ENCODE measurements around the gene SMIM7.
A peak's percentile ranks its signal among the peaks of the same experiment; 100 is the strongest.
"Not testable (repeated sequence)": the region's sequence is repeated elsewhere in the genome, so short reads cannot be mapped to it uniquely, and the experiment has no call there.

SMIM7 gene

DNA sequence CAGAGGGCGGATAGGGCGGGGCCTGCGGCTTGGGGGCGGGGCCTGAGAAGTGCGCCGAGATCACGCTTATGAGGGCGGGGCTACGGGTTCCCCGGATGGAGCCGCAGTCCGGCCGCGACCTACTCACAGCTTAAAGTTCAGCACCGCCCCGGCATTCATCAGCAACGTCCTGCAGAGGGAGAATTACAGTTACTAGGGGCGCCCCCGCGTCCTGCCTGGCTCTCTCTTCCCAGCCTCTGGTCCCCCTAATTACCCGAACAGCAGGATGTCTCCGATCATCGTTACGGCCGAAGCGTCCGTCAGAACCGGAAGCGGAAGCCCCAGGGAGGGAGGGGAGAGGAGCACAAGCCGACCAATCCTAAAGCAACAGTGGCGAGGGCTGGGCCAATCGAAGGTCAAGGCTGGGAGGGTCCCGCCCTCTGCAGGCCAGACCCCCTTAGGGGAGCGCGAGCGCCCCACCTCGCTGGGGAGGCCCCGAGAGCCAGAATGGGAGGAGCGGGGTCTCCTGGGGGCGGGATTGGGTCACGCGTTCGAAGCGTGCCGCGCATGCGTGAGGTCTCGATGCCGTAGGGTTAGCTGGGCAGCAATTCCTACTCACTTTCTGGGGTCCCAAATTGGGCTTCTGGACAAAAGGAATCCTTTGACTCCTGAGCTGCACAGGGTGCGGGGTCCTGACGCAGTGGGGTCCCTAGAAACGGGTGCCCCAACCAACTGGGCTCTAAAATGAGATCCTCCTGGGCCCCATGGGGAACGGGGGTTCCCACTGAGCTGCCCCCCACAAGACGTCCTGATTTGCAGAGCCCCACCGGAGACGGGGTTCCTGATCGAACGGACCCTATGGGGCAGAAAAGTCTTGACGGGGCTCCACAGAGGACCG is at the start of gene SMIM7:
SMIM7 (minus strand) TSS at position 313 of the 877 bp plus-strand sequence; CDS start at position 279, 34 bp downstream.
- DNase-seq (ENCODE audit: extremely low read depth in 1 of 2, low read depth in 1 of 2), result peak; percentile 96 to 99

- no peak for DNase-seq (ENCODE audit: extremely low read depth in 1 of 2, low read depth in 1 of 2)
Observed at GRCh38 chr19:16703677-16704076, 43.7 kb upstream of the SMIM7 start.

- DNase-seq (ENCODE audit: extremely low read depth in 1 of 2, low read depth in 1 of 2), result no peak
Observed at GRCh38 chr19:16702123-16702522, 42.2 kb upstream of the SMIM7 start.

- no peak for DNase-seq (ENCODE audit: extremely low read depth in 1 of 2, low read depth in 1 of 2)
Observed at GRCh38 chr19:16698914-16699313, 39.0 kb upstream of the SMIM7 start.

GRCh38 chr19:16688084-16688483 is 28.1 kb upstream of the SMIM7 start:
- no peak for DNase-seq (ENCODE audit: extremely low read depth in 1 of 2, low read depth in 1 of 2)

GRCh38 chr19:16684216-16684615 is 24.3 kb upstream of the SMIM7 start:
- DNase-seq (ENCODE audit: extremely low read depth in 1 of 2, low read depth in 1 of 2), result no peak

GRCh38 chr19:16682539-16682938 is 22.6 kb upstream of the SMIM7 start:
- DNase-seq (ENCODE audit: extremely low read depth in 1 of 2, low read depth in 1 of 2), result no peak

- no peak for DNase-seq (ENCODE audit: extremely low read depth in 1 of 2, low read depth in 1 of 2)
Observed at GRCh38 chr19:16679811-16680210, 19.9 kb upstream of the SMIM7 start.

- DNase-seq (ENCODE audit: extremely low read depth in 1 of 2, low read depth in 1 of 2), result no peak
Observed at GRCh38 chr19:16678498-16678897, 18.6 kb upstream of the SMIM7 start.

- DNase-seq (ENCODE audit: extremely low read depth in 1 of 2, low read depth in 1 of 2), result no peak
Observed at GRCh38 chr19:16677055-16677454, 17.1 kb upstream of the SMIM7 start.

- no peak for DNase-seq (ENCODE audit: extremely low read depth in 1 of 2, low read depth in 1 of 2)
Observed at GRCh38 chr19:16676101-16676798, 16.3 kb upstream of the SMIM7 start.

DNA sequence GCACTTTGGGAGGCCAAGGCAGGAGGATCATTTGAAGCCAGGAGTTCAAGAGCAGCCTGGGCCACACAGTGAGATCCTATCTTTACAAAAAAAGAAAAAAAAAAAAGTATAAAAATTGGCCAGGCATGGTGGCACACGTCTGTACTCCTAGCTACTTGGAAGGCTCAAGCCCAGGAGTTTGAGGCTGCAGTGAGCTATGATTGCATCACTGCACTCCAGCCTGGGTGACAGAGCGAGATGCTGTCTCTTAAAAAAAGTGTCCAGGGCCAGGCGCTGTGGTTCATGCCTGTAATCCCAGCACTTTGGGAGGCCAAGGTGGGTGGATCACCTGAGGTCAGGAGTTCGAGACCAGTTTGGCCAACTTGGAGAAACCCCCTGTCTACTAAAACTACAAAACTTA is 13.9 kb upstream of the SMIM7 start:
- not testable (repeated sequence) for DNase-seq (ENCODE audit: extremely low read depth in 1 of 2, low read depth in 1 of 2)

GRCh38 chr19:16673231-16673630 is 13.3 kb upstream of the SMIM7 start:
- no peak for DNase-seq (ENCODE audit: extremely low read depth in 1 of 2, low read depth in 1 of 2)

DNA sequence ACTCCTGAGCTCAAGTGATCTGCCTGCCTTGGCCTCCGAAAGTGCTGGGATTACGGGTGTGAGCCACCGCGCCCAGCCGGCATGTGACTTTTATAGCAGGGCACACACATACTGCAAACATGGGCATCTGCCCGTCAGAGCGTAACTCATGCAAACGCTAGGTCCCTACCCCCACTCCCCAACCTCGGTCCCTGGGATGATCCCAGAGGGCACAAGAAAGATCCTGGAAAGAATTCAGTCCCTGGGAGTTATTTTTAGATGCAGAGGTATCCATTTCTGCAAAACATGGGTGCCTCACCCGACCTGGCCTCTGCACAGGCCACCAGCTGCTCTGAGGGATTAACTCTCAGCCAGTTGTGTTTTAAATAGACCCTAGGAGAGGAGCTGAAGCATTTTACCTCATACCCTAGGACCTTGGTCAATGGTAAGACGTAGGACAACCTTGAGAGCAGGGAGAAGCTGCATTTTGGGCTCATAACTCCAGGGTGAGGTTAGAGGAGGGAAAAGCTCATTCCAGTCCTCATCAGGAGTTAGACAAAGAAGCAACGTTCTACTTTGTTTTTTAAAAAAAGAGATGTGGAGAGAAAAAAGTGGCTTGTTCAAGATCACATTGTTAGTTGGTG is 11.8 kb upstream of the SMIM7 start:
- no peak for DNase-seq (ENCODE audit: extremely low read depth in 1 of 2, low read depth in 1 of 2)

DNA sequence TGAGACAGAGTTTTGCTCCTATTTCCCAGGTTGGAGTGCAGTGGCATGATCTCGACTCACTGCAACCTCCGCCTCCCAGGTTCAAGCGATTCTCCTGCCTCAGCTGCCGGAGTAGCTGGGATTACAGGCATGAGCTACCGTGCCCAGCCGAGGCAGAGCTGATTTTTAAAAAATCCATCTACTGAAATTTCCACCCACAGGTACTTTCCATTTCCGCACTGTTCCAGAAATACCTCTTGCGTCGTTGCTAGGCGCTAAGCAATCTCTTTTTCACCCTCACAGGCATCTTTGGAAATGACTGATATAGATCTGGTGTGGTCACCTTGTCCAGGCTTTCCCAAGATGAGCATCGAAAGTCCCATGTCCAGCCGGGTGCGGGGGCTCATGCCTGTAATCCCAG is 10.3 kb upstream of the SMIM7 start:
- no peak for DNase-seq (ENCODE audit: extremely low read depth in 1 of 2, low read depth in 1 of 2)

DNA sequence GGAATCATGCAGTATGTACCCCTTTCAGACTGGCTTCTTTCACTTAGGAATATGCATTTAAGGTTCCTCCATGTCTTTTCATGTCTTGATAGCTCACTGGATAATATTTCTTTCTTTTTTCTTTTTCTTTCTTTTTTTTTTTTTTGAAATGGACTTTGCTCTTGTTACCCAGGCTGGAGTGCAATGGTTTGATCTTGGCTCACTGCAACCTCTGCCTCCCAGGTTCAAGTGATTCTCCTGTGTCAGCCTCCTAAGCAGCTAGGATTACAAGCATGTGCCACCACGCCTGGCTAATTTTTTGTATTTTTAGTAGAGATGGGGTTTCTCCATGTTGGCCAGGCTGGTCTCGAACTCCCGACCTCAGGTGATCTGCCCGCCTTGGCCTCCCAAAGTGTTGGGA is 8.8 kb upstream of the SMIM7 start:
- DNase-seq (ENCODE audit: extremely low read depth in 1 of 2, low read depth in 1 of 2), result not testable (repeated sequence)

DNA sequence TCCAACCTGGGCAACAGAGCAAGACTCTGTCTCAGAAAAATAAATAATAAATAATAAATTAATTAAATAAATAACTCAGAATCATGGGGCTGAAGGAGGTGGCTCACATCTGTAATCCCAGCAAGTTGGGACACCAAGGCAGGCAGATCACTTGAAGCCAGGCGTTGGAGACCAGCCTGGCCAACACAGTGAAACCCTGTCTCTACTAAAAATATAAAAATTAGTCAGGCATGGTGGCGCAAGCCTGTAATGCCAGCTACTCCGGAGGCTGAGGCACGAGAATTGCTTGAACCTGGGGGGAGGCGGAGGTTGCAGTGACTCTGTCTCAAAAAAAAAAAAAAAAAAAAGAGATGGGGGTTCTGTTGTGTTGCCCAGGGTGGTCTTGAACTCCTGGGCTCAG is 8.2 kb upstream of the SMIM7 start:
- DNase-seq (ENCODE audit: extremely low read depth in 1 of 2, low read depth in 1 of 2), result no peak

- no peak for DNase-seq (ENCODE audit: extremely low read depth in 1 of 2, low read depth in 1 of 2)
Observed at GRCh38 chr19:16661480-16662034, 1.6 kb upstream of the SMIM7 start.

DNA sequence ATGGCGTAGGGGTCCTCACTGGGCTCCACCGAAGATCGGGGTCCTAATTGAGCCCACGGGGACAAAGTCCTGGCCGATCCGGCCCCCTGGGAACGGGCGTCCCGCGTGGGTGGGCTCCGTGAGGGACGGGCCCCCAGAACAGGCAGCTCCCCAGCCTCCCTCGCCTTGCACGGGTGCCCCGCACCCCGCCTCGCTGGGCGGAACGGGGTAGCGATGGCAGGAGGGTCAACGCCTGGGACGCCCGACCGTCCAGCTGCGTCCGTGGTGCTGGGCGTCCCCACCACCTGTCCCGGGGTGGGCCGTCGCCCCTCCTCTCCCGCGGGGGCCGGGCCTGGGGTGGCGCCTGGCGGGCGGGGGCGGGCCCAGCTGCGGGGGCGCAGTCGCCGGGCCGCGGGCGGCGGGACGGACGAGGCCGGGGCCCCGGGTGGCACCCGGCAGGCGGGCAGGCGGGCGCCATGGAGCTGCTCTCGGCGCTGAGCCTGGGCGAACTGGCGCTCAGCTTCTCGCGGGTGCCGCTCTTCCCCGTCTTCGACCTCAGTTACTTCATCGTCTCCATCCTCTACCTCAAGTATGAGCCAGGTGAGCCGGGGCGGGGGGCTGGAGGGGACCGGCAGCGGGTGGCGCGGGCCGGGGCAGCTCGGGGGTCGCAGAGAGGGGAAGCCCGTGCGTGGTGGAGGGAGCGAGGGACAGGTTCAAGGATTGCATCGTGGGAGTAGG is 977 bp upstream of the SMIM7 start, which contains the start of gene TMEM38A:
TMEM38A (plus strand) TSS at position 377 of the 717 bp plus-strand sequence; CDS start at position 456, 79 bp downstream.
- peak in 1 of 2 donors; percentile 35 for DNase-seq (ENCODE audit: extremely low read depth in 1 of 2, low read depth in 1 of 2)

GRCh38 chr19:16659464-16659831 is 496 bp downstream of the SMIM7 start:
- no peak for DNase-seq (ENCODE audit: extremely low read depth in 1 of 2, low read depth in 1 of 2)

DNA sequence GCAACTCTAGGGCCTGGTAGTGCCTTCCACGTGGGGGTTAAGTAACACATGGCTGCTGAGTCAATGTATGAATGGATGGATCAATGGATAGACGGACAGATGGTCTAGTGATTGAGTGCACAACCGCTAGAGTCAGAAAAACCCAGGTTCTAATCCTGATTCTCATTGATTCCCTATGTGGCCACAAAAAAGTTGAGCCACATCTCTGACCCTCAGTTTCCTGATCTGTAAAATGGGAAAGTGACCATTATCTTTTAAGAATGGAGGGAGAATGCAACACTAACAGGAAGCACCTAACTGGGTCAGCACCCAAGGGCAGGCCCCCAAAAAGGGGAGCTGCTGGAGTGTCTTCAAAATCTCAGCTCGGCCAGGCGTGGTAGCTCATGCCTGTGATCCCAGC is 2.6 kb downstream of the SMIM7 start:
- no peak for DNase-seq (ENCODE audit: extremely low read depth in 1 of 2, low read depth in 1 of 2)
